T-helper 1 cell (primary cell): ENCODE measurements around the gene TREX2.

Experiments
- DNase-seq, 5 donors: peaks; one replicate each; pipeline ENCODE4 v3.0.0-alpha.2; 2012 to 2020
- total RNA-seq, 4 donors: gene quantifications; one replicate each; lab custom pipeline; 2026; lab: John Stamatoyannopoulos, UW

Gene TREX2, protein sequence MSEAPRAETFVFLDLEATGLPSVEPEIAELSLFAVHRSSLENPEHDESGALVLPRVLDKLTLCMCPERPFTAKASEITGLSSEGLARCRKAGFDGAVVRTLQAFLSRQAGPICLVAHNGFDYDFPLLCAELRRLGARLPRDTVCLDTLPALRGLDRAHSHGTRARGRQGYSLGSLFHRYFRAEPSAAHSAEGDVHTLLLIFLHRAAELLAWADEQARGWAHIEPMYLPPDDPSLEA
- 0.71 to 2.5 (median 1.6) reads per million in 4 donors for total RNA-seq

DNA sequence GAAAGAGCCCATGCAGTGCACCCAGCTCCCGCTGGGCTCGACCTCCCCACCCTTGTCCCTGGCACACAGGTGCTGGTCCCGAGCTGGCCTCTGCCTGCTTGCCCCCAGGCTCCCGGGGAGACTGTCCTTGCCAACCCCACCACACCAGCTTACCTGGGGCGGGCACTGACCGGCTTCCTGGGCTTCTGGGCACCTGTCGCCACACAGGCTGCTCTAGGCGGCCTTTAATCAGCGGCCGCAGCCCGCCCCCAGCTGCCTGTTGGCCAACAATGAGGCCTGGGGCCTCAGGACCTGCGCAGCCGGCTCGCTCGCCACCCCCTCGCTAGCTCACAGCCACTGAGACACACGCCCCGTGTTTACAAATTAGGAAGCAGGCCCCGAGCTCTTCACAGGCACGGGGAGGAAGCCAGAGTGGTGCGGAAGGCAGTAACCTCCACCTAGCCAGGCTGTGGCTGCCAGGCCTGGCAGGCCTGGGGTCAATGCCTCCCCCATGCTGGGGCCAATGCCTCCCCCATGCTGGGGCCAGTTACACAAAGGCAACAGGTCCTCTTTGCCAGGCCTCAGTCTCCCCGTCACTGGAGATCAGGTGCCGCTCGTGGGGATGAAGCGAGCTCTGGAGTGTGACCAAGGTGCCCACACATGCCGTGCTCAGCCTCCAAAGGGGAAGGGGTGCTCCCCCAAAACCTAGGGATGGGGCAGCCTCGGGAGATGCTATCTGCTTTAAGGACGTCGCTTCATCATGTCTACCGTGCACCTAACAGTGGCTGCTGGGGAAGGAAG is at the start of gene TREX2:
TREX2 (minus strand) TSS at position 201 of the 780 bp plus-strand sequence. CDS start 626 bp downstream, outside the sequence.
- no peak for DNase-seq

DNA sequence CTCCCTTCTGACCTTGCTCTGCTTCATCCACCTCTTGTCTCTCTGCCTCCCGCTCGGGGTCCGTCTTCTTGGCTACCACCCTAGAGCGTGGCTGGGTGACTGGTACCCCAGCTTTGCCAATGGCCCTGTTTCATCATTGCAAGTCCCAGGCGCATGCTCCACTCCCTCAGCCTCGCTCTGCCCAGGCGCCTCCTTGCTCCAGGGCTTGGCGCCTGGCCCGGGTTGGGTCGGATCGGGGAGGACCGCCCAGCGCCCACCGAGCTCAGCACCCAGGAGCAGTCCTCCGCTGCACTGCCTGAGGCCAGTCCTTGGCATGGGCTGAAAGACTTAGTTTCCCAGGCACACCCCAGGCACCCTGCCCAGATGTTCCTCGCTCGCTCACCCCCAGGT is 49.5 kb upstream of the TREX2 start:
- DNase-seq, result no peak

DNA sequence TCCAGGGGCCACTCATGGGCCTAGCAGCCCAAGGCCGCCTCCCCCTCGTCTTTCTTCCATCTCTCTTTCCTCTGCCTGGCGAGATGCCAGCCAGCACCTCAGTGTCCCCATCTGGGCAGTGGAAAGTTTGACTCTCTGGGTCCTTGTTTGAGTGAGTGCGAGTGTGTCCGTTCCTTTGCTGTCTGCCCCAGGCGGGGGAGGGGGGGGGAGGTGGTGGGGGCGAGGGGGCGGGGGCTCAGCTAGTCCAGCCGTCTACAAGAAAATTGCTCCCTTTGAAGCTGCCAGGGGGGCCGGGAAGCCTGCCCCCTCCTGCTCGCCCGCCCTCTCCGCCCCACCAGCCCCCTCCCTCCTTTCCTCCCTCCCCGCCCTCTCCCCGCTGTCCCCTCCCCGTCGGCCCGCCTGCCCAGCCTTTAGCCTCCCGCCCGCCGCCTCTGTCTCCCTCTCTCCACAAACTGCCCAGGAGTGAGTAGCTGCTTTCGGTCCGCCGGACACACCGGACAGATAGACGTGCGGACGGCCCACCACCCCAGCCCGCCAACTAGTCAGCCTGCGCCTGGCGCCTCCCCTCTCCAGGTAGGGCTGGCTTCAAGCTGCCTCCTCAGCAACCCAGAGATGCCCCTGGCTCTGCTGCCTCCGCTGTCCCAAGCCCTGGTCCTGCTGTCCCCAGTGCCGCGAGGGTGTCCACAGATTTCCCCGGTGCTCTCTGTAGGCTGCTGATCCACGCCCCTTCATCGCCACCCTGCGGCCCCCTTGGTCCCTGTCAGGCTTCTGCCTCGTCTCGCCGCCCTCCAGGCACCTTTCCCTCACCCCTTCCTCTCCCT is 48.9 kb upstream of the TREX2 start, which contains the start of gene BGN:
BGN (plus strand) TSS at position 440 of the 821 bp plus-strand sequence. CDS start 9,652 bp downstream, outside the sequence.
- DNase-seq, result peak in 1 of 5 donors; percentile 7

DNA sequence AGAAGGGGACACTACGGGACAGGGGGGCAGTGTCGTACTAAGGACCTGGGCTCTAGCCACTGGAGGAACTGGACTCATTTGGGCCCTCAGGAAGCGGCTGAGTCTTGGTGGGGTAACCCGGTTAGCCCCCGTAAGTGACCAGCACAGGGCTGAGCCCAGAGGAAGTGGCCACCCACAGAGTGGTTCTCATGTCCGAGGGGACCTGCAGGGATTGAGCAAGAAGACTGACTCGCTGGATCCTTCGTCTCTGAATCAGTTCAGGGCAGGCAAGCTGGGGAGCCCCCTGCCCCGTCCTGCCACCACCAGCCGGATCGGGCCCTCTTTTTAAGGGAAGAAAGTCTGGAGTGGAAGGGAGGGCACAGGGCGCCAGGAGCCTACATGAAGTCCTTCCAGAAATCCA is 48.2 kb upstream of the TREX2 start:
- DNase-seq, result no peak

DNA sequence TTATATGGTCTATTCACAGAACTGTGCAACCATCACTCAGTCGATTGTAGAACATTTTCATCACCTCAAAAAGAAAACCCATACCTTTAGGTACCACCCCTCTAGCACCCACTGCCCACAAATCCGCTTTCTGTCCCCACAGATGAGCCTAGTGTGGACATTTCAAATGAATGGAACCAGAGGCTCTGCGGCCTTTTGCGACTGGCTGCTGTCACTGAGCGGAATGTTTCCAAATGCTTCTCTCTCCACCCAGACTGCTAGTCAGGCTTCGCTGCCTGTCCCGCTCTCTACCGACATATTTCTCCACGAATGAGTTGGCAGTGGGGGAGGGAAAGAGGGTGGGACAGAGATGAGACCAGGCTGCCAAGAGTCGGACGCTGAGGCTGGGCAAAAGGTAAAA is 47.2 kb upstream of the TREX2 start:
- DNase-seq, result no peak

DNA sequence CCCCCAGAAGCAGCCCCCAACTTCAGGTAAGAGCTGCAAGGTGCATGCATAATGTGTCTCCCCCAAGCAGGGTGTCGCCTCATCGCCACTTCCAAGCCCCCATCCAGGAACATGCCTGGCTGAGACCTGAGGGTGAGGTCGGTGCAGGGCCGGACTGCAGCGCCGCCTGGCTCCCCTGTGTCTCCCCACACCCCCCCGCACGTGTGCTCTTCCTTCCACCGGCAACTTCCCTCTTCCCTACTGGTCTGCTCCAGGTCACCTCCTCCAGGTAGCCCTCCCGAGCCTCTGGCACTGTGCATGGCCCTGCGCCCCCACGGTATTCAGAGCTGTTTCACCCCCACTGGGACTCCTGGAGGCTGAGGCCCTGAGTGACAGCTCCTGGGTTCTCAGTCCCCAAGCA is 46.7 kb upstream of the TREX2 start:
- no peak for DNase-seq

DNA sequence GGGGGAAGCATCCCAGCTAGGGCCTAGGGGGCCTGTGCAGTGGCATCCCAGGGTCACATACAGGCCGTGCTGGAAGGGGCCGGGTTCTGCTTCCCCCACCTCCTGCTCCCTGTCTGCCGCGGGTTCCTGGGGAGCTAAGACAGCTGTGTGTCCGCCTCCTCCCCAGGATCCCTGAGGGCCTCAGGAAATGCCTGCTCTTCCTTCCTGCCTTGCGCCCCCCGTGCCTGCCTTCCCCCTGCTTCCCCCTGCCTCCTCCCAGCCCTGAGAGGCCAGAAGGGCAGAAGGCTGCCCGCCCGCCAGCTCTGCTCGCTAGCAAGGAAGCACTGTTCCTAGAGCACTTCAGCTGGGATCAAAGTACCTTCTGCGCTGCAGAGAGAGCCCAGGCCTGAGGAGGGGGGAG is 46.1 kb upstream of the TREX2 start:
- DNase-seq, result no peak

DNA sequence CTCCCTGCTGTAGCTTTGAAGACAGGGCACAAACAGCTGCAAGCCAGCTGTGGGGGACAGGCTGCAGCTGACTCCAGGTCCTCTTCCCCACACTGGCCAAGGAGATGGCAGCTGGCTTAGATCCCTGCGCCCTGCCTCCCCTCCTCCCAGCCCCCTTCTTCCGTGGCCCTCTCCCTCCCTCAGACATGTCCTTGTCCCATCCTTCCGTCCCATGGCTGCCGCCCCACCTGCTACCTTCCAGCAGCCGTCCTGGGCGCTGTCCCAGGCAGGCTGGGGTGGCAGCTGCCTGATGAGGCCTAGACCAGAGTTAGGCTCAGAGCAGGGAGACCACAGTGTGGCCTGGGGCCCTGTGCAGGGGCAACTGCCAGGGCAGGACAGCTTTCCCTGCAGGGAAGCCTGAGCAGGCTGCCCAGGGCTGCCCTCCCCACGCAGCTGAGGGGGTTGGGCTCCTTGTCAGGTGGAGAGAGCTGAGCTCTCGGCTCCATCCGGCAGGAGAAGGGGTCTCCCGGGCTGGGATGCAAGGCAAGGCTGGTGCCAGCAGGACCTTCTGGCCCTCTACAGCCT is 45.6 kb upstream of the TREX2 start:
- DNase-seq, result no peak

DNA sequence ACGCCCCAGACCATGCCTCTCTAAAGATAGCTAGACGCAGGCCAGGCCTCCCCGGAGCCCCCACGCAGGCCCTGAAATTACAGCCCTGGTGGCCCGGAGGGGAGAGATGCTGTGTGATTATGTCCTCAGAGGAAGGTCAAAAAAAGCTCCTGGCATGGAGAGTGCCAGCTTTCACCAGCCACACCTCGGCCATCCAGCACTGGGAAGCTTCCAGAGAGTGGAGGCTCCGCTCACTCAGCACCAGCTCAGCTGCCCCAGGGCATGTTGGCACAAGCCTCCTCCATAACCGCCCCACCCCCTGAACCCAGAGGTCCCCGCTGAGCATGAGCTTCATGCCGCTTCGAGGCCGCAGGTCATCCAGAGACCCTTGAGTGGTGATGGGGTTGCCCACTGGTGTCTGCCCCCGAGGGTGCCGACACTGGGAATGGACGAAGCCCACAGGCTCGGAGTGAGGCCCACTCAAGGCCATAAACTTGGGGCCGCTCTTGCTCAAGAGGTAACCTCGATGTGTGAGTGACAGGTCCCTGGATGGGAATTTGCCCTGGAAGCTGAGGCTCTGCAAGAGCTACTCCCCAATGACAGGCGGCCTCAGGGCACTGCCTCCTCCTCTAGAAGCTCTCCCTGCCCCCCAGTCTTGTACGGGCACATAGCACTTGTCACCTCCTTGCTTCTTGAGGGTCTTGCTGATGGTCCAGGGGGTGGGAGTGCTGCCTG is 44.5 kb upstream of the TREX2 start:
- no peak for DNase-seq

DNA sequence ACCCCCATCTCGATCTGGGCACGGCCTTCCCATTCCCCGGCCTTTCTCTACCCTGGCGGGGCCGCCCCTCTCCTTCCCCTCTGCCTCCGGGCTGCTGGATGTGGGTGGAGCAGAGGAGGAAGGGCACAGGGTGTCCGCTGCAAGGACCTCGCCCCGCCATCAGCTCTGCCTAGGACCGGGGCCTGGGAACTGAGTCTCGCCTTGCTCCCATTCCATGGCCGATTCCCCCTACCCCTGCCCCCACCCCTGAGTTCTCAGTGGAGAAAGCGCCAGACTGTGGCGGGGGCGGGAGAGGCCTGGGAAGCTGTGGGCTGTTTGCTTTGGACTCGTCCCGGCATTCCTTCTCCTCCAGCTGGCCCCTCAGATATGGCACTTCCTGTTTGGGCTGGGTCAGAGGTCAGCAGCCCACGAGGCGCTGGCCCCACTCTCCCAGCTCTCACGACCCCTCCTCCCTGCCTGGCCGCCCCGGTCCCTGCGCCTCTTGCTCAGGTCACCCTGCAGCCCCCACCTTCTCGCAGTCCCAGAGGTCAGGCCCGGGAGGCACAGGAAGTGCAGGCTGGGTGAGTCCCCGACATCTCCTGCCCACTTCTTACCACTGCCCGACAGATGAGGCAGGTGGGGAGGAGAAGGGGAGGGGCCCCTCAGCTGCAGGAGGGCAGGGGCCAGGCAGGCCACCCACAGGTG is 42.5 kb upstream of the TREX2 start:
- DNase-seq, result no peak

DNA sequence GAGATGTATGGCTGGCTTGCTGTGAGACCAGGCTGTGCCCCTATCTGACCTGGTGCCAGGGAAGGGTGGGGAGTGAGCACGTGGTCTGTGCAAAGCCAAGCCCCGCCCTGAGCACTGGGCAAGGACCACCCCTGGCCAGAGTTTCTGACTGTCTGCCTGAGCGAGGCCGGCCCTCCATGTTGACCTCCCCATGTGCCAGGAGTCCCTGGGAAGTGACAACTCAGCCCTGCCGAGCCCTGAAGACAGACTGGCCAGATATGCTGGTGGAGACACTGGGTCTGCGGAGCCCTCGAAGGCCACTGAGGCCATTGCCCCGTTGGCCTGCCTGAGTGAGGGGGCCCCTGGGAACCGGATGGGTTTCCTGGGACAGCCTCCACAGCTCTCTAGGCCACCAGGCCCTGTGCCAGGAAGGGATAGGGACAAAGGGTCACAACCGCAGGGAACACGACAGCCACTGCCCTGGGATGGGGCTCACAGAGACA is 41.8 kb upstream of the TREX2 start:
- DNase-seq, result no peak

DNA sequence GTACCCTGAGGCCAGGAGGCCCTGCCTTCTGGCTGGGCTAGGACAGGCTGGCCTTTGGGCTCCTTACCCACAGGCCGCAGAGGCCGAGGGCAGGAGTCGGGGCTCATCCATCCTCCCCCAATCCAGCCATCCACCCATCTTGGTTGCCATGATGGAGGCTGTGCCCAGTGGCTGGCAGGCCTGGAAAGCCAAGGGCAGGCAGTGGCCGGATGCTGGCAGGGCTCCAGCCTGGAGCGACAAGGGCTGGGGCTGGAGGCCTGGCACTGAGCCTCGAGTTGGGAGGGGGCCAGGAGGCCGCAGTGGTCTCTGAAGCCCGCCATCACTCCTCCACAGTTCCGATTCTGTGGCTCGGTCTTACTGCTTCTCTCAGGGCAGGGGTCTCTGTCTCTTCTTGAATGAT is 40.3 kb upstream of the TREX2 start:
- DNase-seq, result no peak

DNA sequence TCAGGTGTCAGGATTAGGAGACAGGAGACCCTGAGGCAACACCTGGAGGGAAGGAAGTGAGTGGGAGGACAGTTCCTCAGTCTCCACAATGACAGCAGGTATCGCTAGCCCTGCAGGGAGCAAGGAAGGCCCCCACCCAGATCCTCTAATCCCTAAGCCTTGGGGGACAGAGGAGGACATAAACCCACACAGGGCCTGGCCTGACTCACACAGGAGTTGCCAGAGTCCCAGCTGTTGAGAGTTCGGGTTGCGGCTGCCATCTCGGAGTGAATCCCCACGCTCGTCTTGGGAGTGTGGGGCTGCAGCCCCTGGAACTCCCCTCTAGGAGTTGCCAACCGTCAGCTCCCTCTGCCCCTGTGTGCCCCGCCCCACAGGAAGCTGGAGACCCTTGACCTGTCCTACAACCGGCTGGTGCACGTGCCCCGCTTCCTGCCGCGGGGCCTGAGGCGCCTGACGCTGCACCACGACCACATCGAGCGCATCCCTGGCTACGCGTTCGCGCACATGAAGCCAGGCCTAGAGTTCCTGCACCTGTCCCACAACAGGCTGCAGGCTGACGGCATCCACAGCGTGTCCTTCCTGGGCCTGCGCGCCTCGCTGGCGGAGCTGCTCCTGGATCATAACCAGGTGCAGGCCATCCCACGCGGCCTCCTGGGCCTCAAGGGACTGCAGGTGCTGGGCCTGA is 39.7 kb upstream of the TREX2 start:
- no peak for DNase-seq

DNA sequence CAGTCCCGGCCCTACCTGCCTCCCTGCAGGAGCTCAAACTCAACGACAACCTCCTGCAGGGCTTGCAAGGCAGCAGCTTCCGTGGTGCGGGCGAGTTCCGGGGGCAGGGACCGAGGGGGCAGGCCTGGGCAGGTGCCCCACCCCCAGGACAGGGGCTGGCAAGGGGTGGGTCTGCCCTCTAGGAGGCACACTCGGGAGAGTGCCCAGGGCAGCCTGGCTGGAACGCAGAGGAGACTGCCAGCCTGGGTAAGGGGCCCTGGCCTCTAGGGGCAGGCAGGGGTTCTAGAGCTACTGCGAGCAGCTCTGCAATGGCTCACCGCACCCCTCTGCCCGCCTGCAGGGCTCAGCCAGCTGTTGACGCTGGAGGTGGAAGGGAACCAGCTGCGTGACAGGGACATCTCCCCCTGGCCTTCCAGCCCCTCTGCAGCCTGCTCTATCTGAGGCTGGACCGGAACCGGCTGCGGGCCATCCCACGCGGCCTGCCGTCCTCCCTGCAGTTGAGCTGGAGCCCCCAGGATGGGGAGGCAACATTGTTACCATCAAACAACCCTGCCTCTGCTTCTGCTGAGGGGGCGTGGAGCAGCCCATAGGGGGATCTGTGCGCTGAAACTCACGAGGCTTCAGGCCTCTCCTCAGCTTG is 36.6 kb upstream of the TREX2 start:
- no peak for DNase-seq

DNA sequence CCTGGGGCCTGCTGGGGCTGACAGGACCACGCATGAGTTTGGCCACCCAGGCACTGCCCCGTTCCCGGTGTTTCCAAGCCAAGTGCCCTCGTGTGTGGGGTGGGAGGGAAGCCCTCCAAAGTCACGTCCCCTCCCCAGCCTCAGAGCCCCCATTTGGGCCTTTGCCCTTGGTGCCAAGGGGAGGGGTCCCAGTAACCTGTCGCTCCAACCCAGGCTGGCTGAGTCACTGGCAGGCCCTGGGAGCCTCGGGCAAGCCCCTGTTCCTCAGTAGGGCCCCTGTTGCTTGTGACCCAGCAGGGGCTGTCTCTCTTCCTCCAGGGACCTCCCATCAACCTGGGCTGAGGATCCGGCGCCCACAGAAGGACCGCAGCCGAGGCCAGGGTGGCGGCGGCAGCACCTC is 35.2 kb upstream of the TREX2 start:
- DNase-seq, result no peak

DNA sequence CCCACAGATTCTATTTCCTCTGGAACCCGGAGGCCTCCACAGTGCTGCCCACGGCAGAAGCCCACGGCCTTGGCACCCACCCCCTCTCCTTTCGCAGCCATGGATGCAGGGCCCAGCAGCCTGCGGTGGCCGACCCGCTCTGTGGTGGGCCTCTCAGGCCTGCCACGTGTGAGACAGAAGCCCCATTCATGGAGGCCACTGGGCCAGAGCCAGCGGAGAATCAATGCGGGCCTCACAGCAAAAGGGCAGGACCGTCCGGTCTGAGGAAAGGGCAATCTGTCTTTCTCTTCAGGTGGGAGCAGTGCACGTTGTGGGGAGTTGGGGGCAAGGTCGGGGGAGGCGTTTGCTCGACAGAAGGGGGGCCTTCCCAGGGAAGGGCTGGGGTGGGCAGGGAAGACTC is 32.9 kb upstream of the TREX2 start:
- DNase-seq, result no peak

DNA sequence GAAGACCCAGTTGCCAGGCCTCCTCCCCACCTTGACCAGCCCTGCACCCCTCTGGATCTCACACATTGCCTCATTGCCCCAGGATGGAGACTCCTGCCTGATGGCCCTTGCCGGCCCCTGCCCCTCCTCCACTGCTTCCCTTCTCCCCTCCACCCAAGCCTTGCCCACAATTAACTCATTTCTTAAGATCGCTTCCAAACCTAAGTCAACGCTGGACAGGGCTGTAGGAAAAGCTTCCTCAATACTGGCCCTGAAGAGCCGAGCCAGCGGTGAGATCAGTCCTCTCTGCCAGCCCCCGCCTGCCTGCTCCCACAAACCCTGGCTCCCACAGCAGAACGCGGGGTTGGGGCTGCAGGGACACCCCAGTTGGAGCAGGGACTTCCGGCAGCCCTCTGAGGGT is 32.0 kb upstream of the TREX2 start:
- no peak for DNase-seq

DNA sequence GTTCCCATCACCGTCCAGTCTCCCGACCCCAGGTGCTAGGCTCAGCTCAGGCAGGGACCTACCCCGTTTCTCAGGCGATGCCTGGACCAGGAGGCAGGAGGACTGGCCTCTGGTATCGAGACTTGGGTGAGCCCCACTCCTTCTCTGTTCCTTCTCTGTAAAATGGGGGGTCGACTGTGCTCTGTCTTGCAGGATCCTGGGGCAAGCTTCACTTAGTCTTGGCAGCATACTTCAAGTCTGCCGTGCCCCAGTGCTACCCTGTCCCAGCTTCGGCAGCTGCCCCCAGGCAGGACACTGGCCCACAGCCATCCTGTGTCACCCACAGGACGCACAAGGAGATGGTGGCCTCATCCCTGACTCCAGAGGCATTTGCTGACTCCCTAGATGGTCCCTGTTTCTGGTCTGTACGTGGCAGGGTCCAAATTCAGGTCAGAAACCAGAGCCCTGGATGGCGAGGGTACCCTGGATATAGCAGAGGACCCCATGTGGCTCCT is 31.6 kb upstream of the TREX2 start:
- no peak for DNase-seq

DNA sequence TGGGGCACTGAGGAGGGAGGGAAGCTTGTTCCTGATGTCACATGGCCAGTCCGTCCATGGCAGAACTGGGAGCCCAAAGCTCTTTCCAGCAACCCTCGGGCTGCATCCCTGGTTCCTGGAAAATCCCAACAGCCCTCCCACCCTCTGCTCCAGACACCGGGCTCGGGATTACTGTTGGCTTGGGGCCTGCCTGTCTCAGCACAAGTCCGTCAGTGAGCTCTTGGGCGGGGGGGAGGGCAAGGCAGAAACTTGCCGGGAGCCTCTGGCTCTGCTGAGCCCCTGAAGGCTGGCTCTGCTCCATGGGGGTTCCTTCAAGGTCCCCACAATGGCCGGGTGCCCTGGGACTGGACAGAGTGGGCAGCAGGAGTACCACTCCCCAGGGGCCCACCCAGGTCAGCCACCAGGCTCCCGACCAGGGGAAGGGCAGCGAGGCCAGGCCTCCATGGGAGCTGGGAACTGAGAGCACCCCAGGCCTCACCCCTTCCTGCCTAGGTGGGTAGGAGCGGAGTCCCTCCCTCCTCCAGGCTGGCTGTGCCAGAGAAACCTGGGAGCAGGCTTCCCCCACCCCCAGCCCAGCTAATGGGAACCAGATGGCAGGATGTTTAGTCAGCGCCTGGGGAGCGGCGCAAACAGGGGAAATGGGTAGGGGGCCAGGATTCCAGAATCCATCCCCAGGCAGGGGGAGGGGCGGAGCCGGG is 31.0 kb upstream of the TREX2 start:
- no peak for DNase-seq
